Hypothalamus (tissue), 51 donors: ENCODE measurements around the gene MTUS2.

Experiments used
- DNase-seq, 51 donors: peaks; one replicate each; lab custom pipeline; 2025; lab: John Stamatoyannopoulos, UW

MTUS2 gene

GRCh38 chr13:29436291-29436690 is 616.2 kb downstream of the MTUS2 start:
- no peak for DNase-seq

GRCh38 chr13:29436721-29437280 is 616.7 kb downstream of the MTUS2 start:
- DNase-seq = no peak

DNA sequence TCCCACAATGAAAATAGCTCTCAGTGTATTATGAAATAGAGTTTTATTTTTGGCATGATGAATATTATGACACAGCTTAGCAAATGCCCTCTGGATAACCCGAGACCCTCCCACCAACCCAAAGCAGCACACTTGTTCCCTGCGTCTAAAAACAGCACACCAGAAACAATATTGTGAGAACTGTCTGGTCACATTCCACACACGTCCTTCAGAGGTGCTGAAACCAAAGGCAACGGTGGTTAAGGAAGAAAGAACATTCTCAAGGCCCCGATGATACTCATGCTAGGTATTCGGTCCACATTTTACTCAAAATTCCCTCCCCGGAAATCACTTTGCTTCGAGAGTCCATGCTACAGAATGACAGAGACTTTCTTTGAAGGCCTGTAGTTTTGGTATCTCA is 618.6 kb downstream of the MTUS2 start:
- DNase-seq = no peak

- no peak for DNase-seq
Measured at GRCh38 chr13:29439601-29440388, 619.7 kb downstream of the MTUS2 start.

GRCh38 chr13:29441306-29441705 is 621.2 kb downstream of the MTUS2 start:
- DNase-seq = no peak

- no peak for DNase-seq
Measured at GRCh38 chr13:29446016-29446415, 625.9 kb downstream of the MTUS2 start.

DNA sequence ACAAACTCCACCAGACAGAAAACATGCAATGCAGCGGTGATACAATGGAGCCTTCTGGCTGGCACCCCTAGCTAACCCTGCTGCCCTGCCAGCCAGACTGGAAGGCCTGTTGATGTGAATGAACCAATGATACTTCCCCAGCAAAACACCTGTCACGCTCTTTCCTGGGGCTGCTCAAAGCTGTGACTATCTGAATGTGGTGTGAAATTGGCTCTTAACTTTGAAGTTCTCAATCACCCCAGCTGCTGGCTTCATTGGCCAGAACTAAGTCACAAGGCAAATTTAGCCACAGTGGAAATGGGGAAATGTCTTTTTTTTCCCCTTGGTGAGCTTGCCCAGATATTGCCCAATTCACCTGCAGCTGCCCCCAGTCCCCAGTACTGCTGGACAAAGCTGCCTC is 628.0 kb downstream of the MTUS2 start:
- no peak for DNase-seq

DNA sequence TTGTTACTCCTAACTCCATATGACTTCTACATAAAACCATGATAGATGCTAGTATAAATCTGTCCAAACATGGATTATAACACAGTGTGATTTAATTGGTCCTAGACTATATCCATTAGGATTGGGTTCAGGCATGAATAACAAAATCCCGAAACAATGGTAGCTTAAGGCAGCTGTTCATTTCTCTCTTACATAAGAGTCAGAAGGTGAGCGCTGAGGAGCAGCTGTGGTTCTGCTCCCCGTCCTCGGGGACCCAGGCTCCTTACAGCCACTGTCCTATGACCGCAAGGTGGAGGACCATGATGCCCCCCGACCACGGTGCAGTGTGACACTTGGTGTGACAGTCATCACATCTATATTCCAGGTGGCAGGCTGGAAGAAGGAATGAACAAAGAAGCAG is 629.6 kb downstream of the MTUS2 start:
- DNase-seq = no peak

- no peak for DNase-seq
Measured at GRCh38 chr13:29451976-29452375, 631.8 kb downstream of the MTUS2 start.

- DNase-seq = no peak
Measured at GRCh38 chr13:29452773-29453616, 632.9 kb downstream of the MTUS2 start.

DNA sequence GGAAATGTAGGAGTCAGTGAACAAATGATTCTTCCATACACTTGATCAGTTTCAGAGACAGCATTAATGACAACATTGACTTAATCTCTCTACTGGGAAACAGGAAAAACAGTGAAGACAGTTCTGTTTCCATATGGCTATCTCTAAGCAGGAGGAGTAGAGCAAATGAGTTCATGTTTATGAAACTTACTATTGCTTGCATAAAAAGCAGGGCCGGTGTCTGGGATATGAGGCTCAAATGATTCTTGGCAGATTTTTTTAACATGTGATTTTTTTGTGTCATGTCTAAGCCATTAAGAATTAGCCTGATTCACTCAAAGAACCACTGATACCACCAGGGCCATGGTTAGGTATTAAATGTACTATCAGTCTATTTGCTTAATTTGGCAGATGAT is 633.5 kb downstream of the MTUS2 start:
- no peak for DNase-seq

DNA sequence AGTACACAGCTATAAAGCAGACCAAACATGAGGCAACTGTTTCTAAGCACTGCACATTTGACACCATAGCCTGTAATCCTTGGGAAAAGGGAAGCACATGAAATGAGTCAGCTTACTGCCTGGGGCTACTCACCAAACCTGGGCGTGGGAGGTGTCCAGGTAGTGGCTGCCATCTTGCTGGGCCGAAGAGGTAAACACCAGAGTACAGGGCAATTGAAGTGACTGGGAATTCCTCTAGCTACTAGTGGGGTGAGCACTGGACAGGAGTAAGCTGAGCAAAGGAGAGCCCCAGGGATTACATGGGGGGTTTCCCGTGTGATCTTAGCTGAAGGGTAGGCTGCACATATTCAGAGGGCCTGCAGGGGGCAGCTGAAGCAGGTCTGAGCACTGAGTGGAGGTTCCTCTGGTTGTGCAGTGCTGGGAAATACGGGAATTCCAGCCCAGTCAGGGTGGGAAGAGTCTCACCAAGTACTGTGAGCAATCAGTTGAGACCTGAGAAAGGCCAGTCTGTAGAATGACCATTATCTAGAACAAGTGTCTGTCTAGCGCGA is 634.9 kb downstream of the MTUS2 start:
- no peak for DNase-seq

GRCh38 chr13:29456419-29456818 is 636.3 kb downstream of the MTUS2 start:
- no peak for DNase-seq

GRCh38 chr13:29457299-29457698 is 637.2 kb downstream of the MTUS2 start:
- DNase-seq = no peak

- DNase-seq = no peak
Measured at GRCh38 chr13:29458419-29458818, 638.3 kb downstream of the MTUS2 start.

DNA sequence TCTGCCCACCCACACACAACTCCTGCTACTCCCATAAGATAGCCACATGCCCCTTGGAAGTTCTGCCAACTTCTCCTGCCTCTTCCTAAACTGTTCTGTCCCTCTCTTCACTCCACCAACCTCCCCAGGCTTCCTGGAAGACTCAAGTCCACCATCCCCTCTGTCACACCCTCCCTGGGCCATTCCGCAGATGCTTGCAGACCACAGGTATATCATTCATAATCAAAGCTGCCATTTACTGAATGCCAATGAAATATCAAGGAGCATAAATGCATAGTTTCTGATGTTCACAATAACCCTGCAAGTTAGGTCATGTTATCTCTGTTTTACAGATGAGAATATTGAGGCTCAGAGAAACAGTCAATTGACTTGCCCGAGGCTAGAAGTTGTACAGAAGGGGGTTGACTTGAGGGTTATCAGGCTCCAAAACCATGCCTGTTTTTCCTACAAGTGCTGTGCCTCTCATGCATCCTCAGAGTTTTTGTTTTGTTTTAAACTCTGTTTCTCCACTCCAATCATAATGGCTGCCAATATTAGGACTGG is 639.7 kb downstream of the MTUS2 start:
- no peak for DNase-seq

DNA sequence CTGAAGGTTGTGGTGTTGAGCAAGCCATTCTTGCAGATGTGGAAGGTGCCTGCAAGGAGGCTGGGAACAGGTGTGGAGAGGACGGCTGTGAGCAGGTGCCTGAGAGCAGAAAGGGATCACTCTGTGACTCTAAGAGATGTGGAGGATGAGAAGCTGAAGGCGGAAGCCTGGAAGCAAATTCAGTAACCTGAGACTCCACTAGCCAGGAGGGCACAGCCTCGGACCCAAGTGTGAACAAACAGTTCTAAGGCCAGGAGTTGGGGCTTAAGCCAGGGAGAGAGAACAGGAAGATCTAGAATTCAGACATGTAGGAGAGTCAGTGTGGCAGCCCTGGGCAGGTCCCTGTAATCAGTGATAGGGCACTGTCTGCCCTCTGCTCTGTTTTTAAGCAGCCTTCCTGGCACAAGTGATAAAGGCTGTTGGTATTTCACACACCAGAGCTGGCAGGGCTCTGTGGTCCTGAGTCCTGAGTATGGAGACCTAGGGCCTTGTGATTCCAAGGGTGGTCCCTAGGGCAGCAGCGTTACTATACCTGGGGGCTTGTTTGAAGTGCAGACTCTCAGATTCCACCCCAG is 644.1 kb downstream of the MTUS2 start:
- DNase-seq = no peak

DNA sequence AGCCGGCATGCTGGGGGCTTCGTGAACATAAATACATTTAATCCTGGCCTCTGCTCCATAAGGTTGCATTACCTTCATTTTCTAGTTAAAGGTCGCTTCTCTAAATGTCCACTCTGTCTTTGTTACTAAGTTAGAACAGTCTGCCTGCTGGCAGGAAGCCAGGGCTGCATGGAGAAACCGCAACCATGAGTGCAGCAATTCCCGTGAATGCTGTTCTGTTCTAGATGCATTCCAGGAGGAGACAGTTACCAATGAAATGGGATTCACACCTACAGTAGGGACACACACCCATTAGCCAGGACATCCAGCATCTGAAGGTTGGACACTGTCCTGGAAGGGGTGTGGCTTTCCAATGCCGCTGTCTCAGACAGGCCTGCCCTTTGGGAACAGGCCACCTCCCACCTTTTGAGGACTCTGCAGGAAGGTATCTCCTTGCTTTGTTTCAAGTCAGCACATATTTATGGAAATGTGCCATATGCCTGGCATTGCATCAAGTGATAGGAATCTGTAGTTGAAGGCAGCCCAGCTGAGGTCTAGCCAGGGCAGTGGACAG is 645.7 kb downstream of the MTUS2 start:
- DNase-seq = peak in 2 of 51 donors; percentile 3 to 16

DNA sequence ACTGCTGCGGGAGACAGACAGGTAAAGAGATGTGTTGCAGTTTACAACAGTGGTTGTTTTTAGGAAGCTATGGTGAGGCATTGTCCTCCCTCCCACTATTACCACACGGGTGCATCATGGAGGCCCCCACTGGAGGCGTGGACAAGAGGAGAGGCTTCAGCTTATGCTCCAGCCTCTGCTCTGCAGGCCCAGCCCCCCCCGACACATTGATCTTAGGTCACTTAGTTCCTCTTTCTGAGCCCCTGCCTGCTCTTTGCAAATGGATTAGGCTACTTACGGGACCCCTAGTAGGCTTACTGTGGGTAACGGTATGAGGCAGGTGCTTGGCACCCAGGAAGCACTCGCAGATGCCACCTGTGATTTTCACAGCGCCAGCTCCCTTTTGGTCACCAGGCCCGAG is 651.4 kb downstream of the MTUS2 start:
- no peak for DNase-seq

DNA sequence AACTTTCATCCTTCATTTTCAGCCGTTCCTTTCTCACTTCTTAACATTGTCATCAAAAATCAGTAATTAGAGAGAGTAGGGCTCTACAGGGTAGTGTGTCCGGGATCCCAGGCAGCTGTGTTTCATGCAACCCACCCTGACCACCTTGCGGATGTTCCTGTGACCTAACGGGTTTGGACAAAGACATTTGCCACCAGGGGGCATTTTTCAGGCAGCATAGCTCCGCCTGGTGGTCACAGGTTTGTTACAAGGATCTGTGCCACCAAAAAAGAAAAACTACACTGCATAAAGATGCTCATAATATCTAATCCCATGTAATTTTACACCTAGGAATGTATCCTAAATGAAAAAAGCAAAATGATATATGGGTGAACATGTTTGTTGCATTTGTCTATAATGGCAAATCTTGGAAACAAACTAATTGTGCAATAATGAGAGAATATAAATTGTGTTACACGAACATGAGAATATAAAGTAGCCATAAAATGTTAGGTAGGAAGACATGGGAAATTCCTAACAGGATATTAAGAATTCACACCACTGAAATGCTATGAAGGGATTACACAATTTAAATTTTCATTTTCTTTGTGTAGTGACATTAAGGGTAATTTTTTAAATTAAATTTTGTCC is 652.3 kb downstream of the MTUS2 start:
- DNase-seq = no peak
